Ectodermal cell (in vitro differentiated cells): ENCODE data around the gene TRABD2A.
"Not testable (repeated sequence)": the region's sequence is repeated elsewhere in the genome, so short reads cannot be mapped to it uniquely, and the experiment has no call there.

Source experiments
- H3K27ac ChIP-seq: 2 replicates; pipeline ENCODE4 v1.7.0; 2013; ENCODE audit warnings: mild to moderate bottlenecking, low read depth, low read length; ENCODE audit not compliant: insufficient read depth, poor library complexity, severe bottlenecking
- H3K27me3 ChIP-seq: 2 replicates; pipeline ENCODE4 v1.7.0; 2013; ENCODE audit warnings: mild to moderate bottlenecking, low read length; ENCODE audit not compliant: insufficient read depth, control insufficient read depth, poor library complexity, severe bottlenecking
- H3K36me3 ChIP-seq: one replicate; pipeline ENCODE4 v1.7.0; 2013; ENCODE audit warnings: low read length; ENCODE audit not compliant: control insufficient read depth, insufficient read depth
- H3K4me1 ChIP-seq: one replicate; pipeline ENCODE4 v1.7.0; 2013; ENCODE audit warnings: low read length; ENCODE audit not compliant: control insufficient read depth, insufficient read depth
- H3K4me3 ChIP-seq: 2 replicates; pipeline ENCODE4 v1.7.0; 2013; ENCODE audit warnings: low read depth, low read length, control low read depth; ENCODE audit not compliant: insufficient read depth
- H3K9me3 ChIP-seq: 2 replicates; pipeline ENCODE4 v1.7.0; 2013; ENCODE audit warnings: mild to moderate bottlenecking, low read length, moderate library complexity; ENCODE audit not compliant: control insufficient read depth
- WGBS, 2 experiments: methylation state at CpG; one replicate each; pipeline ENCODE4 v1.1.7; 2013; ENCODE audit warnings: missing lambda C conversion rate in 2 of 2; 5-methylcytosine and 5-hydroxymethylcytosine counted together

TRABD2A gene

DNA sequence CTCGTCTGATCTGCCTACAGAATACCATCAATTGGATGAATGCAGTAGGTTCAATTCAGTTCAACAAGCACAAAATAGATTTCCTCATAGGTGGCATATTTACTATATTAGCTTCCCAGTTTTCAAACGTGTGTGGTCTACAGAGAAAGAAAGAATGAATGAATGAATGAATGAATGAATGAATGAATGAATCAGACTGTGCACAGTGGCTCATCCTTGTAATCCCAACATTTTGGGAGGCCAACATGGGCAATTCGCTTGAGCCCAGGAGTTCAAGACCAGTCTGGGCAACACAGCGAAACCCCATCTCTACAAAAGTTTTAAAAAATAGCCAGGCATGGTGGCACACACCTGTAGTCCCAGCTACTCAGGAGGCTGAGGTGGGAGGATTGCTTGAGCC is 94.9 kb downstream of the TRABD2A start:
- 88 to 95% methylated on average over 4 of the region's 4 CpGs for WGBS, 2 experiments
- no peaks in the 10 kb centered on the region for H3K27me3 ChIP-seq
- H3K4me1 ChIP-seq: no peaks in the 10 kb centered on the region
- no peak overlapping the region for H3K27ac ChIP-seq
- no peaks in the 10 kb centered on the region for H3K36me3 ChIP-seq
- H3K9me3 ChIP-seq: no peaks in the 10 kb centered on the region
- no peak overlapping the region for H3K4me3 ChIP-seq

DNA sequence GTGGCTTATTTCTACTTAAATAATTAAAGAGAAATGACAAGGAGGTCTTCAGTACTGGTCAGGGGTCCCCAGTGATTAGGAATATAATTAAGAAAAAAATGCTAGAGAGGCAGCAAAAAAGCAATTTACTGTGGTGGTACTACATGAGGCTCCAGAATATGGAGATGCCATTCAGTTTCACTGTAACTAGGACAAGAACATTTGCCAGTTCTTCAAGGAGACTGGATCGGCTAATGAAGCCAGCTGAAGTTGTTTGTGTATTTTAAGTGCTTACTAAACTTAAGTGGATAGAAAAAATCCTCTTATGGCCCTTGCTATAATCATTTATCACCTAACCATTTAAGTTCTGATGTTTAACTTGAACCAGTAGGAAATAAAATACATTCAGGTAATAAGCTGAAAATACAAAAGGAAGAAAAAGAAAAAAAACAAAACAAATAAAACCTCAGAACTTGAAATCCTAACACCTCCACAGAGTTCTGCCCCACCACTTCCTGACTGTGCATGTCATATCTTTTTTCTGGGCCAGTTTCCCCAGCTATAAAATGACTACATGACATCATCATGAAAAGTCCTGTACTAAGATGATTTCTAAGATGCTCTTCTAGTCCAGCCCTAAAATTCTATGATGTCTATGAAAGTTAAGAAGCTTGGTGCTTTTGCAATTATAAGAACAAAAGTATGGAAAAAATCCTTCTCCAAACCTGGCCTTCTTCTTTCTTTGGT is 98.0 kb downstream of the TRABD2A start:
- H3K9me3 ChIP-seq: no peaks in the 10 kb centered on the region
- H3K27me3 ChIP-seq: no peaks in the 10 kb centered on the region
- H3K4me3 ChIP-seq: no peak overlapping the region
- WGBS, 2 experiments: 100% methylated on average over 1 of the region's 1 CpG; no CpG with 5 or more reads in 1 of the 2 experiments
- H3K4me1 ChIP-seq: no peaks in the 10 kb centered on the region
- no peaks in the 10 kb centered on the region for H3K36me3 ChIP-seq
- no peak overlapping the region for H3K27ac ChIP-seq

DNA sequence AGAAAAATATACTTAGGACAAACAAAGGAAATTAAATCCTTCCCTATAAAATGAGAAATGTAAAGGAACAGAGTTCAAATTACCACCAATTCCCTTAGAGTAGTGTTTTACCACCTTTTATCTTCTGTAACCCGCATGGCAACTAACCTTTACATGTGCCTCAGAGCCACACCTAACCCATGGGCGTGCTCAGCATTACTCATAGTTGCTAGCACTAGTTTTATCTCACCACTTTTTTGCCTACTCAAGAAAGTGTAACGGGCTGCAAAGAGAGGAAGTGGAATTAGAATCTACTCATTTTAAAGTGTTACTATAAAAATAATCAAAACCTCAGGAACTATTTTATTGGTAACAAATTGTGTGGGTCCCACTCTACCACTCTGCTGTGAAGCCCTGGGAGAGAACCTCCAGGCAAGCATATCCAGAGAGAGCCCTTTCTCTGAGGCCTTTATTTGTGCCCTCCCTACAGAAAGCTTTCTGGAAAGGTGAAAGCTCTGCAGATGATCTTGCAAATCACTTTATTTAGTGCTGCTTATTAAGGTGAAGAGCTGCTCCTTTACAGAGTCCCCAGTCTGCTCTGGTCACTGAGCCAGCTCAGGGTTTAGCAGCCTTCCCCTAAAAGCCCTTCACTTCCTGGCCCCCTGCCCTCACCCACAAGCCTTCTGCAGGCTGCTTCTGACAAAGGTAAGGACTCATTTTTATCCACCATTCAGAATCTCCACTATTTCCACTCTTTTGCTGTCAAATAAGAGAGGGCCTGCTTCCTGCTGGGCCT is 98.8 kb downstream of the TRABD2A start:
- Histone ChIP-seq H3K4me3 (no peak overlapping the region), H3K27me3 (no peaks in the 10 kb centered on the region), H3K9me3 (no peaks in the 10 kb centered on the region), H3K36me3 (no peaks in the 10 kb centered on the region), H3K4me1 (no peaks in the 10 kb centered on the region), H3K27ac (no peak overlapping the region)
- WGBS, 2 experiments: 96 to 100% methylated on average over 2 of the region's 3 CpGs

DNA sequence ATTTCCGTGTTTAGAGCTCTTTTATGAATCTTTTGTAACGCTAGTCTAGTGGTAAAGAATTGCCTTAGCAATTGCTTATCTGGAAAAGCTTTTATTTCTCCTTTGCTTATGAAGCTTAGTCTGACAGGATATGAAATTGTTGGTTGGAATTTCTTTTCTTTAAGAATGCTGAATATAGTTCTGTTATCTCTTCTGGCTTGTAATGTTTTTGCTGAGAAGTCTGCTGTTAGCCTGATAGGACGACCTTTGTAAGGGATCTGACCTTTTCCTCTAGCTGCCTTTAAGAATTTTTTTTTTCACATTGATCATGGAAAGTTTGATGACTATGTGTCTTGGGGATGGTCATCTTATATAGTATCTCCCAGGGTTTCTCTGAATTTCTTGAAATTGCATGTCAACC is 101.1 kb downstream of the TRABD2A start:
- H3K27me3 ChIP-seq: no peaks in the 10 kb centered on the region
- no peaks in the 10 kb centered on the region for H3K9me3 ChIP-seq
- no peaks in the 10 kb centered on the region for H3K4me1 ChIP-seq
- 90 to 94% methylated on average over 3 of the region's 3 CpGs for WGBS, 2 experiments
- no peak overlapping the region for H3K4me3 ChIP-seq
- H3K36me3 ChIP-seq: no peaks in the 10 kb centered on the region
- H3K27ac ChIP-seq: no peak overlapping the region

DNA sequence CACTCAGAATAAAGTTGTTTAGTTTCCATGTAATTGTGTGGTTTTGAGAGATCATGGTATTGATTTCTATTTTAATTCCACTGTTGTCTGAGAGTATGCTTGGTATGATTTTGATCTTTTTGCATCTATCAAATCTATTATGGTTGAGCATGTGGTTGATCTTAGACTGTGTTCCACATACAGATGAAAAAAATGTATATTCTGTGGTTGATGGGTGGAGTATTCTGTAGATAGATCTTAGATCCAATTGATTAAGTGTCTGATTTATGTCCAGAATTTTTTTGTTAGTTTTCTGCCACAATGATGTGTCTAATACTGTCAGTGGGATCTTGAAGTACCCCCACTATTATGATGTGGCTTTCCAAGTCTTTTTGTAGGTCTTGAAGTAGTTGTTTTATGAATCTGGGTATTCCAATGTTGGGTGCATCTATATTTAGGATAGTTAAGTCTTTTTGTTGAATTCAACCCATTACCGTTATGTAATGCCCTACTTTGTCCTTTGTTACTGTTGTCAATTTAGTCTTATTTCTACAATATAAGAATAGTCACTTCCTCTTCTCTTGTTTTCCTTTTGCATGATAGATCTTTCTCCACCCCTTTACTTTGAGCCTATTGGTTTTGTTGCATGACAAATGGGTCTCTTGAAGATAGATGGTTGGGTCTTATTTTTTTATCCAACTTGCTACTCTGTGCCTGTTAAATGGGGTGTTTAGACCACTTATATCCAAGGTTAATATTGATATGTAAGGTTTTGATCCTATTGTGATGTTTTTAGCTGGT is 101.8 kb downstream of the TRABD2A start:
- Histone ChIP-seq H3K9me3 (no peaks in the 10 kb centered on the region), H3K27ac (no peak overlapping the region), H3K4me1 (no peaks in the 10 kb centered on the region), H3K36me3 (no peaks in the 10 kb centered on the region), H3K27me3 (no peaks in the 10 kb centered on the region), H3K4me3 (no peak overlapping the region)
- WGBS, 2 experiments: 80 to 88% methylated on average over 1 of the region's 1 CpG

DNA sequence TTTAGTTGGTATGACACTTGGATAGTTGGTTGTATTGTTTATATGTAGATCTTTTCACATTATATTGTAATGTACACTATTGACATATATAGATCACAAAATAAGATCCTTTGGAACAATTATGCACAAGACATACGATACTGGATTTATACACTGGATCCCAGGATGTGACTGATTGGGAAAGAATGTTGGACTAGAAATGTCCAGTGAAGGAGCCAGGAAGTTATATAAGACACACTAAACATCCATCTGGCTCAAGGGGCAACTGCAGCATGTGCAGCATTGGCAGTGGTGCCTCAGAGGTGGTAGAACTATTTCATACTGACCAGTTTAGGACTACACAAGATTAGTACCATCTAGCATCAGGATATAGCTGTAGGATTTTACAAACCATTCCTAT is 104.9 kb downstream of the TRABD2A start:
- Histone ChIP-seq H3K4me3 (no peak overlapping the region), H3K27me3 (no peaks in the 10 kb centered on the region), H3K4me1 (no peaks in the 10 kb centered on the region), H3K9me3 (no peaks in the 10 kb centered on the region), H3K27ac (no peak overlapping the region), H3K36me3 (no peaks in the 10 kb centered on the region)
- WGBS, 2 experiments: 100% methylated on average over 1 of the region's 1 CpG

DNA sequence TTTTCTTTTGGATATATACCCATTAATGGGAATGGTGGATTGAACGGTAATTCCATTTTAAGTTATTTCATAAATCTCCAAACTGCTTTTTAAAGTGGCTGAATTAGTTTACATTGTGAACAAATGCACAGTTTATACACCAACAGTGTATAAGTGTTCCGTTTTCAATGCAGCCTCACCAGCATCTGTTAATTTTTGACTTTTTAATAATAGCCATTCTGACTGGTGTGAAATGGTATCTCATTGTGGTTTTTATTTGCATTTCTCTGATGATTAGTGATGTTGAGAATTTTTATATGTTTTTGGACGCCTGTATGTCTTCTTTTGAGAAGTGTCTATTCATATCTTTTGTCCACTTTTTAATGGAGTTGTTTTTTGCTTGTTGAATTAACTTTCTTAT is 107.3 kb downstream of the TRABD2A start:
- not testable (repeated sequence) for H3K4me3 ChIP-seq, H3K27ac ChIP-seq, H3K9me3 ChIP-seq, H3K27me3 ChIP-seq, H3K4me1 ChIP-seq, H3K36me3 ChIP-seq
- WGBS, 2 experiments: 55 to 86% methylated on average over 2 of the region's 3 CpGs
